GM19395 (cell line): Measurements from ENCODE around the gene PSIP1.
A peak's percentile ranks its signal among the peaks of the same experiment; 100 is the strongest.
"Not testable (repeated sequence)": the region's sequence is repeated elsewhere in the genome, so short reads cannot be mapped to it uniquely, and the experiment has no call there.

ENCODE experiments used
- ATAC-seq: cut with Tn5 transposase; IDR thresholded peaks from one replicate; pipeline ENCODE4 v1.9.1; 2021; ENCODE audit warnings: mild to moderate bottlenecking, moderate library complexity; ENCODE audit not compliant: unreplicated experiment

The PSIP1 gene

DNA sequence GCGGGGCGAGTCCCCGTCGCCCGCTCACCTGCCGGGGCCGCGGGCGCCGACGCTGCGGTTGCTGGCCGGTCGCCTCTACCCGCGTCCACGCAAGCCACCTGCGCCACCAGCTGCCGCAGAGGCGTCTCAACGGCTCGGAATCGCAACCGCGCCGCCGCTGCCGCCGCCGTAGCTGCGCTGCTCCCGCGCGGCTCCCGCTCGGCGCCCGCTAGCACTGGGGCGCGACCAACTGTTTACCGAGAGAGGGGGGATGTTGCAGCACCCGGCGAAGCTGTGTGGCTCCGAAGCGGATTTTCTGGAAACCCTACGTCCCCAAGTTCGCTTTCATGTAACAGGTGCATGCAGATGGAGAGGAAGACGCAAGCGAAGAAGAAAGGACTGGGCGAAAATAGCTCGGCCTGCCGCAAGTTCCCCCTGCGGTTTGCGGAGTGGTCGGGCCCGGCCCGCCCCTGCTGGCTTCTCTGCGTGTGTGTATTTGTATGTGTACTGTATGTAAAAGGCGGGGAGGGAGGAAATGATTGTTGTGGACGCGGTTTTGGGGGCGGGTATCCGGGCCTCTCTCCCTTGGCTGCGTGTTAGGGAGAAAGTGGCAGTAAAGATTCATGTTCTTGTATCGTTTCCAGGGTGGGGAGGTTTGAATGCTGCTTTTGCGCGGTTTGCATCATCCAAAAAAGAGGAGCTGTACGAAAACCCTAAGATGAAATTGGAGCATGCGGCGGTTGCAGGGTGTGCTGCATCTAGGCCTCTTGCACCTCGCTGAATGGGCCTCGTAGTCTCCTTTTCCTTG lies at the start of gene PSIP1:
PSIP1 (minus strand) TSS at position 182 of the 787 bp plus-strand sequence. CDS start 782 bp downstream, outside the sequence.
- peak; percentile 87 for ATAC-seq

DNA sequence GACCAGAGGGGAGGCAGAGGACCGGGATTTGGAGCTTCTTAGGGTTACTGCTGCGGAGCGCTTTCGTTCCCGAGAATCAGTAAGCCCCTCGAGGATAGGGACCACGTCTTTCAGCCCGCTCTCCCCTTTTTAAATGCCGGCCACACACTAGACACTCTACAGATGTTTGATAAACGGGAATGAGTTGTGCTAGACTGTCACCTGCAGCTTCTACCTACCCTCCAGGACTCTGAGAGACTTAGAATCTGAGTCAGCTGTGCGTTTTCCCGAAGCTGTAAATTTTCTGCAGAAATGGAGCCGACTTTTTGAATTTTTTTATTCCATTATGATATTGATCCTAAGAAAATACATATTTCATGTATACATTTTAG lies 42.7 kb upstream of the PSIP1 start:
- ATAC-seq: peak; percentile 37

DNA sequence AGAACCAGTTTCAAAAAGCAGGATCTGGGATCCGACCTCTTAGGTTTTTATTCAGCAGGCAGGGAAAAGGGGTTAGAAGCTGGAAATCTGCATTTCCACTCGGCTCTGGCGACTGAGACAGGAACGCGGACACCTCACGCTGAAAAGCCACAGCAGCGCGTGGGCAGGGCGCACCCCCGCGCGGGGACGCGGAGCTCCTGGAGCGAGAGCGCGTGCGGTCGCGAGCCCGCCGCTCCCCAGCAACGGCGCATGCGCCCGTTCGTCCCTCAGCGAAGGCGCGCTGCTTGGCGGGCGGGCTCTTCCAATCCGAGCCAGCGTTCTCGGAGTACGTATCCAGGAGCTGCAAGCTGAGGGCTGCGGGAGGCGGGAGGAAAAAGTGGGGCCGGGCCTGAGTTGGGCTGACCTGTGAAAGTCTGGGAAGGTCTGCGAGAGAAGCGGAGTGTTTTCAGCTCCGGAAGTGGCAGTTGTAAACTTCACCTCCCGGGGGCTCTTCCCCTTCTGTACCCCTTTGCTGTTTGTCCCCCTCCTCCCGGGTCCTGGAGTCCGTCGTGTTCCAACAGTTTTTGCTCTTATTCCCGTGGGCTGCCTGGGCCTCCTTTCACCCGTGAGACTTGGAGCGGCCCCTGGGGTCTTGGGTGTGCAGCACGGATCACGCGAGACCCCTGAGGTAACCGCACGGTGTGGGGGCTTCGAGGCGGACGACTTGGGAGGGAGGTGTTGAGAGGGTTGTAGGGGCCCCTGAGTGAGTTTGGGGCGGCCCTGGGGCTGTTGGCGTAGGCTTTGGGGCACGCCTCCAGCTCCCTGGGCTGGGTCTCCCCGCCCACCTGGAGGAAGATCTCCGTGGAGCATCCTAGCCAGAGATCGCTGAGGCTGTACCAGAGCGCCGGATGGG lies 42.1 kb upstream of the PSIP1 start, which contains the start of gene CCDC171:
CCDC171 (plus strand) TSS at position 408 of the 892 bp plus-strand sequence. CDS start 11,046 bp downstream, outside the sequence.
- ATAC-seq: peak; percentile 76

DNA sequence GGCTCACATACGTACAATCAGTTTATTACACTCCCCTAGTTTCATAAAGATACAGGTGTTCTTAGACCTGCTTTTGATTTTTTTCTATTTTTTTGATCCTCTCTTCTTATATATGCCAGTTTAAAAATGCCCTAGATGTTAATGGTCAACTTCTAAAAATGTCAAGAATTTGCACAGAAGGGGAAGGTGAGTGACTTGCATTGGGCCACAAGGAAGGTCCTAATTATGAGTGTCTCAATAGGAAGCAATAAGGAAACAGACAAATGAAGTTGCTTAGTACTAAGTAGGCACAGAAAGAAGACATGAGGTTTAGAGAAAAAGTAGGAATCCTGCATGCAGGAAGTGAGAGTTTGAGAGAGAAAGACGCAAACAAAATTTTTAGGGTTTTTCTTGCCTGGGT lies 38.8 kb upstream of the PSIP1 start:
- no peak for ATAC-seq

DNA sequence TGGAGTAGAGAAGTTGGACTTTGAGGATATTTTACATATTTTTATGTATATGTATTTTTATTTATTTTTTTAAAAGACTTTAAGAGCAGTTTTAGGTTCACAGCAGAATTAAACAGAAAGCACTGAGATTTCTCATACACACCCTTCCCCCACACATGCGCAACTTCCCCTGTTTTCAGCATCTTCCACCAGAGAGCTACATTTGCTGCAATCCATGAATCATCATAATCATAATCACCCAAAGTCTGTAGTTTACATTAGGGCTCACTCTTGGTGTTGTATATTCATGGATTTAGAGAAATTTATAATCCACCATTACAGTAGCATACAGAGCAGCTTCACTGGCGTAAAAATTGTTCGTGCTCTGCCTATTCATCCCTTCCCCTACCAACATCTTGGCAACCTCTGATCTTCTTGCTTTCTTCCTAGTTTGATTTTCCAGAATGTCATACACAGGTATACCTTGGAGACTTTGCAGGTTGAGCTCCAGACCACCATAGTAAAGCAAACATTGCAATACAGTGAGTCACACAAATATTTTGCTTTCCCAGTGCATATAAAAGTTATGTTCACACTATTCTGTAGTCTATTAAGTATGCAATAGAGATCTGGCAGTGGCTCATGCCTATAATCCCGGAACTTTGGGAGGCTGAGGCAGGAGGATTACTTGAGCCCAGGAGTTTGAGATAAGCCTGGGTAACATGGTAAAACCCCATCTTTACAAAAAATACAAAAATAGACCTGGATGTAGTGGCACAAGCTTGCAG lies 32.5 kb upstream of the PSIP1 start:
- ATAC-seq: no peak

DNA sequence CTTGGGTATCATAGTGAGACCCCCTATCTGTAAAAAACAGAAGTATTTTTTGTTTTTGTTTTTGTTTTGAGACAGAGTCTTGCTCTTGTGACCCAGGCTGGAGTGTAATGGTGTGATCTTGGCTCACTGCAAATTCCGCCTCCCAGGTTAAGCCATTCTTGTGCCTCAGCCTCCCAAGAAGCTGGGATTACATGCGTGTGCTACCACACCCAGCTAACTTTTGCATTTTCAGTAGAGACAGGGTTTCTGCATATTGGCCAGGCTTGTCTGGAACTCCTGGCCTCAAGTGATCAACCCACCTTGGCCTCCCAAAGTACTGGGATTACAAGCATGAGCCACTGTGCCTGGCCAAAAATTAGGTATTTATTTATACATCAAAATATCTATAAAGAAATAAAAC lies 31.9 kb upstream of the PSIP1 start:
- no peak for ATAC-seq

DNA sequence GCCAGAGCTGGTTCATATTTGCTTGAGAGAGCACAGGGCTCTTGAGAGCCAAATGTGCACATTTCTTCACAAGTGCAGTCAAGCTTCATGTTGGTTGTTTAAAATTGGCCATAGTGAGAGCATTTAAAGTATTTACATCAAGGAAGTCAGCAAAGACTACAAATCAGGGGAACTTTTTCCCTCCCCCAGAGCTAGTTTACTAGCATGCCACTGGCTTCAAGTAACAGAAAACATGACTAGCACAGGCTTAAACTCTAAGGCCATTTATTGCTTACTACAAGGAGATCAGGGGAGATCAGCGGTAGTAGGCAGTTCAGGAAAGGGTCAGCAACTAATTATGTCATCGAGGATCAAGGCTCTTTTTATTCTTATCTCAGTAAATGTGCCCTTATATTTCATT lies 31.1 kb upstream of the PSIP1 start:
- no peak for ATAC-seq

DNA sequence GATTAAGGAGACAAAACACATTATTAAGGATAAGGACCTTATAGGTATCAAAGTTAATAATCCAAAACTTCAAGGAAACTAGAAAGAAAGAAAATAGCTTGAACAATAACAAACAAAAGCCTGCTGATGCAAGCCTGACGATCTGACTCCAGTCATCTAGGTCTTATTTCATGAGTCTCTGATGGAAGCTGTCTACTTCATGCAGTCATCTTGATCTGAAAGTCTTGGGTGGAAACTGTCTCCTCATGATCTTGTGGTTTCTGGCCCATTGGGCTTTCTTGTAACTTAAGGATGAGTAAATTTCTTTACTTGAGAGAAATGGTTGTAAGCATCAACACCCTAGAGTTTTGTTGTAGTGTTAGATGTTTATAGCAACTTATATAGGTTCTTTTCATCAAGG lies 20.6 kb upstream of the PSIP1 start:
- peak; percentile 38 for ATAC-seq

DNA sequence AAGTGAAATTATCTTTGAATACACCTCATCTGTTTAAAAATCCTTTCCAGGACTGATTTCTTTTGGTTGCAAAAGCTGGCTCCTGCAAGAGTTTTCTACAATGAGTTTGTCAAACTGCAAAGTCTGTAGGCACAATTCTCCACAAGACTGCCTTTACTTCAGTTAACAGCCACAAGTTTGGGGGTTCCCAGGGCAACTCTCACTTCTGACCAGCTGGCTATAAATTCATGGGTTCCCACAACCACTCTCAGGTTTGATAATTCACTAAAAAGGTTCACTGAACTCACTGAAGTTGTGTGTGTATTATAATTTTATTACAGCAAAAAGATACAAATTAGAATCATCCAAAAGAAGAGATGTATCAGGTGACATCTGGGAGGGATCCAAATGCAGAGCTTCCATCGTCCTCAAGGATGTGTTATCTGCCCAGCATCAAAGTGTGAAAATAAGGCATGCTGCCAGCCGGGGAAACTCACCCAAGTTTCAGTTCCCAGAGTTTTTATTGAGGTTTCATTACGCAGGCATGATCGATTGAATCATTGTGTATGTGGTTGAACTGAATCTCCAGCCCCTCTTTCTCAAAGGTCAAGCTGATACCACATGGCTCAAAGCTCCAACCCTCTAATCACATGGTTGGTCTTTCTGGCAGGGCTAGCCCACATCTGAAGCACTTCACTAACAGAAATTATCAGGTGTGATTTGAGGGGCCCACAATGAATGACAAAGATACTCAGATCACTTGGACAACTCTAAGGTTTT lies 19.0 kb upstream of the PSIP1 start:
- peak; percentile 82 for ATAC-seq

DNA sequence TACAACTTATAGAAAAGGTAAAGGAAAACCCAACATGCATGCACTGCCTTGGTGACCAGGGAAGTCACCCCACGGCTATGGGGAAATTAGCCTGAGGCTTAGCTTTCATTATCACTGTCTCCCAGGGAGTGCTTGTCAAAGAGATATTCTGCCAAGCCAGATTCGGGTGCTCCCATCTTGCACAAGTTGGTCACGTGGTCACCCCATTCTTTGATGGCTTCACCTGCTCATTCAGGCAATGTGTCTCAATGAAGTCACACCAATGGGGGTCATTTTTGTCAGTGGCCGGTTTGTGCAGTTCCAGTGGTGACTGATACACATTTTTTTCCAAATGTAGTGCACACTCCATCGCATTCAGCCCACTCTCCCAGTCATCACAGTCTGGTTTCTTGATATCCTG lies 16.3 kb upstream of the PSIP1 start:
- ATAC-seq: not testable (repeated sequence)

DNA sequence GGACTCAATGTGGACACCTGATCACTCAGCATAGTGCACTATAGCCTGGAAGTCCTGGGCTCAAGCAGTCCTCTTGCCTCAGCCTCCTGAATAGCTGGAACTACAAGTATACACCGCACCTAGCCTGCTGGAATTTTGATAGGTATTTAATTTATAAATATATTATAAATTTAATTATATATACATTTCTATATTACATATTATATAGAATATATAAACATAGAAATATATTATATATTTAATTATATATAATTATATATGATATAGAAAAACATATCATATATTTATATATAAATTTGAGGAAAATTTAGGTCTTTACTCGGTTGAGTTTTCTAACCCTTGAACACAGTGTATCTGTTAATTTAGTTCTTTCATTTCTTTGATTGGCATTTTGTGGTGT lies 15.2 kb upstream of the PSIP1 start:
- no peak for ATAC-seq

DNA sequence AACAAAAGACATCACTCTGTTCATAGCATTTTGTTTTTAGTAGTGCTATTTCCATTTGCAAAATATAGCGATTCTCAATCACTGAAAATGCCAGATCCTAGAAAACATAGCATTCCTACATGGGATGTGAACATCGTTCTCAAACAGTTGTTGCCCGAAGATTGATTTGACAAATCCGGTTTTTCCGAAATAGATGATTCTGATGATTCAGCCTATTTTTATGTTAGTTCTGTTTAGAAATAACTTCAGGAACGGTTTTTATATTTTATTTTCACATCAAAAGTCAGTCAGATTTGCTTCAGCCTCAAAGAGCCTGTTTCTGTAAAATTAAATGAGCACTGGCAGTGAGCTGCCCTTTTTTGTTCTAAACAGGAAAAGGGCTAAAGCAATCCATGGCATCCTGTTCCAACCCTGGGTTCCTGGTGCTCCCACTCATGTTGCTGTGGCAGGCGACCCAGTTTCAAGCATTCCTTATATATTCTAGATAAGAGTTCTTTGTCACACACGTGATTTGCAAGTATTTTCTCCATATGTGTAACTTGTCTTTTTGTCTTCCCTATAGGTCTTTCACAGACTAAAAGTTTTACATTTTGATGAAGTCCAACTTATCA lies 14.2 kb upstream of the PSIP1 start:
- no peak for ATAC-seq

DNA sequence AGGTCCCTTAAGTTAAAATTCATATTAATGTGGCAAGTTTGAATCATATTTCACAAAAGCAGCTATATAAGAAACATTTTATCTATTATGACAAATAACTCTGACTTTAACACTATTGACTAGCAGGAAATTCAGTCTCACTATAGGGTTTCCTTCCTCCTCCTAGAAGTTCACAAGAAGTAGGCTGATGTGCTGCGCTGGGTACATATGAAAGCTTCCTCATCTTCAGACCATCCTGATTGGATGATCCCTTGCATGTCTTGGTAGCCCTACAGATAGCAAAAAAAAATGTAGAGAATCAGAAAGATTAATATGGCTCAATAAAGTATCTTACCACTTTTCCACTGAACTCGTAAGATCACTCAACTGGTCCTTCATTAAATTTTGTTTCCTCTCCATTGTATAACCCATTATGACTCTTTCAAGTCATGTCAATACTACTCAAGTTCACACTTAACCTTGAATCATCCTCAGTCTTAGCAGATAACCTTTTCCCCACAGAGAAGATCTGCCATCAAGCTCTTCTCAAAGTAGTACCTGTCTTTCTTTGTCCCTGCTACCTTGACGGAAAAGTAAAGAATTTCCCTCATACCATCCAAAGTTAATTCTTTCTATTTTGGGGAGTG lies 11.5 kb upstream of the PSIP1 start:
- no peak for ATAC-seq

DNA sequence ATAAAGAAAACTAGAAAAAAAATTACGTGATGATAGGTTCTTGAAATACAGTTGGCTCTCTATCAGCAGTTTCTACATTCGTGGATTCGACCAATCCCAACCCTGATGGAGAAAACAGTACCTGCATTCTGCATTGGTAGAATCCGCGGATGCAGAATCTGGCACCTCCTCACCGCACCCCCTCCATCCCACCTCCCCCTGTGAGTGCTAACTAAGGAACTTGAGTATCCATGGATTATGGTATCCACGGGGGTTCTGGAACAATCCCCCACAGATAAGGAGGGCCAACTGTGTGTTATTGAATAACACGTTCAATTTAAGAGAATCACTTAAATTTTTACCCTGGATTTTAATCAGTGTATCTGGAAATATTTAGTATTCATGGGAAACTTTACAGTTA lies 10.5 kb upstream of the PSIP1 start:
- ATAC-seq: no peak

DNA sequence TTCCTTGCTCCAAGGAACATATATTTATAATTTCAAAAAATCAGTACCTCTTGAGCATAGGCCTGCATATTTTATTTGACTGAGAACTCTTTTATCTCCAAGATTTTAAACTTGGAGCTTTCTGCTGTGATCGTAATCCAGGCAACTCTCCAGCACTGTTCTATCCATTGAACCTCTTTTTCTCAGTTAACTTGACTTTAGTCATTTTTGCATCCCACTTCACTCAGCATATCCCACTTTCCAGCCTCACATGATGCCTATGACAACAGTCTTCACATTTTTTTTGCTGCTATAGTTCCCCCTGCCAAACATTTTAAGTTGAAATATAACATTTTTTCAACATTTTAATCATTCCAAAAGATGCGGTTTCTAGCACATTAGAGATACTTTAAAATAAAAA lies 9.1 kb upstream of the PSIP1 start:
- no peak for ATAC-seq

DNA sequence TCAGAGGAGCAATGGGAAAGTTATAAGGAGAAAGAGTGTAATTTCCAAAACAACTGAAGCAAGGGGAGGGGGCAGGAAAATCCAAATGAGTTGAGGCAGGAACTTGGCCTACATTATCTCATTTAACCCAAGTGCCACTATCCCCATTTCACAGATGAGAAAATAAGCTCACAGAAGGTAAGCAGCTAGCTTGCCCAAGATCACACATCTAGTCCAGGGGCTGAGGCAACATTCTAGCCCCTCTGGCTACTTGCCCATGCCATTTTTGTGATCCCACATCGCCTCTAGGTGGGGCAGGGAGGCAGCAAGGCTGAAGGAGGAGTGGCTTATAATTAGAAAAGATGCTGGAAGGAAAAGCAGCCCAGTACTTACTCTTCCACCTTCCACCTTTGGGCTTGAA lies 2.6 kb upstream of the PSIP1 start:
- no peak for ATAC-seq

DNA sequence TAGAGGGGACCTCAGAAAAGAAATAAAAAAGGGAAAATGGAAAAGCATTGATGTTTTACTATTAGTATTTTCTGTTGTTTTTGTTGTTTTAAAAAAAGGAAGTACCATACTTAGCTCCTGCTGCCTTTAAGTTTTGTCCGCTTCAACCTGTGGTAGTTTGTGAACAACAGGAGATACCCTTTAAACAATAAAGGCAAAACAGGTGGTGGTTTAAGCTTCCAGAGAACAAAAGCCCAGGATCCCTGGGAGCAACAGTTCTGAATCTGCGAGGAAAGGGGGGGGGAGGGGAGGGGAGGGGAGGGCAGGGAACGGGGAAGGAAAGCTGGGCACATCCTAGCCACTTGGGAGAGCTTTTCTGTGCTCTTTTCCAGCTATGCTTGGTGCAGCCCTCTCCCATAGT lies 2.1 kb upstream of the PSIP1 start:
- no peak for ATAC-seq

DNA sequence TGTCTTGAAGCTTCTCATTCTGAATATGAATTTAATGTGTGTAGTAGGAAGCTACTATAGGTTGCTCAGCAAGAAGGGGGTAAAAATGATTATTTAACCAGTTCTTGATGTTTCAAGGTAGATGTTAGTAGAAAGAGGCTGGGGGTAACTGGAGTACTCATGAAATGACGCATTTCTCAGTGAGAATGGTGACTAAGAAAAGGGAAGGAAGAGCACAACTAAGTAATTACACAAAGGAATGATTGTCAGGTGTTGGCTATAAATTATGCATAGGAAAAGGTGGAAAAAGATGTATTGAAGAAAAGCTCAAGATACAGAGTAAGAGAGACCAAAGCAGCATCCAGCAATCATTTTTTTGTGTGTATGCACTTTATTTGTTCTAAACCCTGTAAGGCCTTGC lies 1.4 kb upstream of the PSIP1 start:
- ATAC-seq: no peak

DNA sequence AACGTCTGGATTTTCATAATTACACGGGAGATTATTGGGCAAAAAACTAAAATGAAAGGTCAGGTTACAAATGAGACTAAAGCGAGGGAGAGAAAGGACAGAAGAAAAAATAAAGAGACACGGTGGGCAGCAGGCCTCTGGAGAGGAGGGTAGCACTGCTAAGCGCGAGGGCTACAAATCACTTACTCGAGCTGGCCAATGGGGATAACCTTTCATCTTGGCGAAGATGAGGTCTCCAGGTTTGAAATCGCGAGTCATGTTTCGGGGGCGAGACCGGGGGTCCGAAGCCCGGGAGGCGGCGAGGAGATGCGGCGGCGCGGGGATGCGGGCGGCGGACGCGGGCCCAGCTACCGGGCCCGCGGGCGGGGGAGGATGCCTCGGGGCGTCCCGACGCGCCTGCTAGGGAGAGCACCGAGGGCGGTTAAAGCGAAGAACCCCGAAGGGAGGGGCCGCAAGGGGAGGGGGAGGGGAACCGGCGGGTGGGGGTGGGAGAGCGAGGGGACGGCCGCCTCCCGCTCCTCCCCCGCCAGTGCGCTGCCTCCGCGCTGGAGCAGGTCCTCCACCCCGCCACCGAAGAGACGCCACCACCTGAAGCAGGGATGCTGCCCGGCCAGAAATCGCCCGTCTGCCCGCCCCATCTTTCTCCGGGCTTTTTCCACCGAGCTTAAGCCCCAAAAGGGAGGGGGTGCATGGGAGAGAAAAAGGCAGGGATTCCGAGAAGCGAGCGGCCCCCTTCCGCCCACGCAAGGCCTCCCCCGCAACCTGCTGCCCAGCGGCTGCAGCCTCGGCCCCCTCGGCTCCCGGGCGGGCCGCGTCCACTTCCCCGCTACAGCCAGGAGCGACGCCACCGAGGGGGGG lies 610 bp downstream of the PSIP1 start:
- peak; percentile 44 for ATAC-seq
